HS-27A (cell line): ENCODE measurements around the gene CLASRP.
"Not testable (repeated sequence)": the region's sequence is repeated elsewhere in the genome, so short reads cannot be mapped to it uniquely, and the experiment has no call there.

ENCODE experiments used
- DNase-seq: peaks from one replicate; pipeline ENCODE4 v3.0.0-alpha.2; 2012; ENCODE audit warnings: low read depth, missing footprints

The CLASRP gene

DNA sequence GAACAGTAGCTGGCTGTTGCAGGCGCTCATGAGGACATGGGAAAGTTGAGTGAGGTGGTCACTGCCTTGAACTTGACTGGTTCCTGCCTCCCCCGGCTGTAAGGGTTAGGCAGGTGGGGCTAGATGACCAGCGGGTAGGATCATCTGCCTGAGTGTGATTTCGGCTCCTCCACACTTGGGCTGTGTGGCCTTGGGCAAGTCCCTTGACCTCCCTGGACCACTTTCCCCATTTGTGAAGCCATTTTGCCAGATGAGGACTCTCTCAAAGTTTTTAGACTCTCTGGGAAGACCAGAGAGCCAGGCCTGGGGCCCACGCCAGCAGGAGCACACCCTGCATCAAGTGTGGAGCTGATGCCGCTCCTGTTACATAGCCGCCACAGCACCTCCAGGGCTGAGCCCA, 63.6 kb downstream of the CLASRP start:
- DNase-seq: no peak

DNA sequence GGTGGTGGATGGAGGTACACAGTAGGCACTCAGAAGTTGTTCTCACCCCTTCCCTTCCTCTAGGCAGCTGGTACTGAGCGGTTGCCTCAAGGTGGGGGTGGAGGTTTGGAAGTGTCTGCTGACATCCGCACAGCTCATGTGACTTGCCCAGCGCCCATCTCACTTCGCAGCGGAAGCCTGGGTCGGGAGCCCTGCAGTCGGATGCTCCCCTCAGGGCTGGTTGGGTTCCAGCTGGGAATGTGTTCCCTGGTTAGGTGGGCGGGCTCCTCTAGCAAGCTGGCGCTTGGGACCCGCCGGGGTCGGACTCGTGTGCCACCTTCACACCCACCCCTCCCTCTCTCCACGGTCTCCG, 64.3 kb downstream of the CLASRP start:
- DNase-seq: no peak

DNA sequence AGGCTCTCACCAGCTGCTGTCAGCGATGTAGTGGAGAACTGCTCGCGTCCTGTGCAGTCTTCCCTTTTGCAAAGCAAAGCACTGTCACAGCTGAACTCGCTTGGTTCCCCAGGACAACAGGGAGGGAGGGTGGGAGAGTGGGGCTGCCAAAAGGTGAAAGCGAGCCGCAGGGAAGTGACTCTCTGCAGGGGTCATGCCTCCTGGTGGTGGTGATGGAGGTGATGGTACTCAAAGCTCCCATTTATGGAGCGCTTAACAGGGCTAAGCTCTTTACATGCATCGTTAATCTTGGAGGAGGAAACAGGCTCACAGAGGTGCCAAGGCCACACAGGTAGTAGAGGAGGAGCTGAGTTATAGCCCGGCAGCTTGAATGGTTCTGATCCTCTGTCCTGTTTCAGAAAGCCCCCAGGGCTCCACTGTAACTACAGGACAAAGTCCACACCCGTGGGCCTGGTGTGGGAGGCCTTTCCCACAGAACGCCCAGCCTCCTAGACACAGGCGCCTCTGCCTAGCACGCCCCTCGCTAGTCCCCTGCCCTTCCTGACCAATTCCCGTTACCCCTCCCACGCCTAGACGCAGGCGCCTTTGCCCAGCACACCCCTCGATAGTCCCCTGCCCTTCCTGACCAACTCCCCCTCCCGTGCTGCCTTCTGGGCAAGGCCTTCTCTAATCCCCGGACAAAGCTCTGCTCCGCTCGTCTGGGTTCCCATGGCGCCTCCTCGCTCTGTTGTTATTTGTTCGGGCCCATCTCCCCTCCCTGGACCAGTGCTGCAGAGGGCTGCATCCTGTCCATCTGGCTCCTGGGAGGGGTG, 64.9 kb downstream of the CLASRP start:
- DNase-seq: no peak

DNA sequence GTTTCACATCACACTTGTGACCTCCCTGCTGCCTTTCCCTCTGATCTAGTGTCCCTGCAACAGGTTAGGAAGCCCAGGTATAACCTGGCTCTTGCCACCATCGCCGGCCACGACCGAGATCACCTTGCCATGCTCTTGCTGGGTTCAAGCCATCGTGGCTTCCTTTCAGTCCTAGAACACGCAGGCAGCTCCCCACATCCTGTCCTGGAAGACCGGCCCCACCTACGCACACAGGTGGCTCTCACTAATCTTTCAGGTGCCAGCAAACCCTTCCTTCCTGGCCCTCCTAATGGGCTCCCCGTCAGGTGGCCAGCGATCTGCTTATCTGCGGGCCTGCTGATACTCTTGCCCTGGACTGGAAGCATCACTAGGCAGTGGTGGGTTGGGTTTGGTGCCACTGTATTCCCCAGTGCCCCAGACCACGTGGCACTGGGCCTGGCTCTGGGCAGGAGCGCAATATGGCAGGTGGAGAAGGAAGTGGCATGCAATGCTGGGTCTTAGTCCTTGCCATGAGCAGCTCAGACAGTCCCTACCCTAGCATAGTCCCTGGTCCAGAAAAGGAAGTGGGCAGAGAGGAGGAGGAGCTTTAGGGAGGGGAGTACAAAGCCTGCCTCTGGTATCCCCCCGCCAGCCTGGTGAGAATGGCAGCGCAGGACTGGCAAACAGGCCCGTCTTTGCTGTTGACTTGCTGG, 66.0 kb downstream of the CLASRP start:
- DNase-seq: no peak

DNA sequence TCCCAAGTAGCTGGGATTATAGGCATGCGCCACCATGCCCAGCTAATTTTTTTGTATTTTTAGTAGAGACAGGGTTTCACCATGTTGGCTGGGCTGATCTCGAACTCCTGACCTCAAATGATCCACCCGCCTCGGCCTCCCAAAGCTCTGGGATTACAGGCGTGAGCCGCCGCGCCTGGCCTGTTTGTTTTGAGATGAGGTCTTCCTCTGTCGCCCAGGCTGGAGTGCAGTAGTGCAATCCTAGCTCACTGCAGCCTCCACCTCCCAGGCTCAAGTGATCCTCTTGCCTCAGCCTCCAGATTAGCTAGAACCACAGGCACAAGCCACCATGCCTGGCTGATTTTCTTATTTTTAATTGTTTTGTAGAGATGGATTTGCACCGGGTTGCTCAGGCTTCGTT, 67.5 kb downstream of the CLASRP start:
- DNase-seq: not testable (repeated sequence)

DNA sequence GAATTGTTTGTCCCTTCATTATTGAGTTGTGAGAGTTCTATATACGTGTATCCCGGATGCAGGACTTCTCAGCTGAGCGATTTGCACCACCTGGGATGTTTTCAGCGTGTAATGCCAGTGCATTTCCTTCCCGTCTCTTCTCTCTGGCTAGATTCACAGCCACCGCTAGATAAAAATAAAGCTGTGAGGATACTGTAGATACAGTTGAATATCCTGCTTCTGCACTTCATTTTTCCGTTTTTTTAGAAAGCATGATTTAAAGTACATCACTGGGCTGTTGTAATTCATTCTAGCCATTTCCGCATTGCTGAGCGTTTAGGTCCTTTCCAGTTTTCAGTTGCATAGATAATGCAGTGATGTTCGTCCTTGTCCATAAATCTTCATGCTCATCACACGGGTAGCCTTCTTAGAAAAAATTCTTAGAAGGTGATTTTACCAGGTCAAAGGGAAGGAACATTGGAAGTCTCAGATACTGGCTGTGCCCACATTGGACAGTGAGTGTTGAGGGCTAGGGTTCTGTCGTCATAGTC, 68.8 kb downstream of the CLASRP start:
- no peak for DNase-seq

DNA sequence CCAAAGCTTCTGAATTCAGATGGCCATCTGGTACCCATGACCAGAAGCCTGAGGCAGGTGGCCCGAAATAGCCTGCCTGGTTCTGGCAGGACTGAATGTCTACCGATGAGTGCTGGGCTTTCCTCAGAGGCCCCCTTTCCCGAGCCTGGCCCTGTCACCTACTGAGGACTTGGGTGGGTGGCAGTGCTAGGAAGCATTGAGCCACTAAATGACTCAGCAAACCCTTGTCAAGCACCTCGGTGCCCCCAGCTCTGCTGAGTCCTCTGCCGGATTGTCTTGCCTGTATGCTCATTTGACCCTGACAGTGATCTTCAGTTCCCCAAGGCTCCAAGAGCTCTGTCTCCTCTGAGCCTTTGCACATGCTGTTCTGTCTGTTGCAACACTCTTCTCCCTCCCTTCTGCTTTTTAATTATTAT, 72.0 kb downstream of the CLASRP start:
- no peak for DNase-seq

DNA sequence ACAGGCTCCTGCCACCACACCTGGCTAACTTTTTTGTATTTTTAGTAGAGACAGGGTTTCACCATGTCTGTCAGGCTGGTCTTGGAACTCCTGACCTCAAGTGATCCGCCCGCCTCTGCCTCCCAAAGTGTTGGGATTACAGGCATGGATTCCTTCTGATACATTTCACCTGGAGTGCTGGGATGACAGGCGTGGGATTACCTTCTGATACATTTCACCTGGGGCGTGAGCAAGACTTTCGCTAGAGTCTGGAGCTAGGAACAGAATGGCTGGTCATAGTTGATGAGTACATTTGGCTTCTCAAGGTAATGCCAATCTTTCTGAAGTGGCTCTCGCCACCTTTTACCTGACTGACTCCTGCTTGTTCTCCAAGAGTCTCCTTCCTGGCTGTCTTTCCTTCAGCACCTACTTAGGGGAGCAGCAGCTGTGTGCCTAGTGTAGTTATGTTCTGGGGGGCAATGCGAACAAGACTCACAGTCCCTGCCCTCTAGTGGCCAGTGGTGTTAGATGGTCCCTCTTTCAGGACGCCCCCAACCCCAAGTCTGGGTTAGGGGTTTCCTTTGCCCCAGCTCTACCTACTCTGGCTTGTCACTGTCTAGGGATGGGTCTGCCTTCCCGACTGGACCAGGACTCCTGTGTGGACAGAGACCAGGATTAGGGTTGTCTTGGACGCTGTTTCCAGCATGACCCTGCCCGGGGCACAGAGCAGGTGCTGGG, 73.4 kb downstream of the CLASRP start:
- no peak for DNase-seq

DNA sequence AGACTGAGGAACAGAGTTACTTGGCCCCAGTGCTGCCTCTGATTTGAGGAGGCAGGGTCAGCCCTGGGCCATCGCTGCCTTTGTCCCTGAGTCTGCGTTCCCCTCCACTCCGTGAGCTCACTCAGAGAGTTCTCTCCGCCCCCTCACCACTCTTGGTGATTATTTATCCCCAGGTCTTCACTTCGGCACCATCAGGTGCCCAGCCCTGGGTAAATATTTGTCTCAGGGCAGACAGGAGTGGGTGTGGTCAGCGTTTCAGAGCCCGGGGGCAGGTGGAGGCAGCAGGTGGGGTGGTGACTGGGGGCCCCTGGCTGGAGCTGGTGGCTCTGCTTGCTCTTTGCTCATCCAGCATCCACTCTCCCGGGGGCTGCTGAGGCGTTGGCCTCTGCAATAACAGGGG, 74.8 kb downstream of the CLASRP start:
- no peak for DNase-seq

DNA sequence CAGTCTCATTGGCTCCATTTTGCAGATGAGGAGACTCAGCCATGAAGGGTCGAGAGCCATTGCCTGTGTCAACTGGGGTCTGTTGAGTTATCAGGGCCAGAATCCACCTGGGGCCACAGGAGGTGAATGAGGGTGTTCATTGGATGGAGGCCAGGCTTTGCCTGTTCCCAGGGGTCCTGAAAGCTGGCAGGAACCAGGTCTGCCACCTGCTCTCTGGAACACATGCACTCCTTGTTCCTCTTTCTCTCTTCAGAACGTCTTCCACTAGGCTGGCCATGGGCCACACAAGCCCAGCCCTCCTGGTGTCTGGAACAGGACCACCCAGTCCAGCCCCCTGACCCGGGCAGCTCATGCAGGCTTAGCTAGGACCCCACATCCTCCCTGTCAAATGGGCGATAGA, 75.3 kb downstream of the CLASRP start:
- no peak for DNase-seq

DNA sequence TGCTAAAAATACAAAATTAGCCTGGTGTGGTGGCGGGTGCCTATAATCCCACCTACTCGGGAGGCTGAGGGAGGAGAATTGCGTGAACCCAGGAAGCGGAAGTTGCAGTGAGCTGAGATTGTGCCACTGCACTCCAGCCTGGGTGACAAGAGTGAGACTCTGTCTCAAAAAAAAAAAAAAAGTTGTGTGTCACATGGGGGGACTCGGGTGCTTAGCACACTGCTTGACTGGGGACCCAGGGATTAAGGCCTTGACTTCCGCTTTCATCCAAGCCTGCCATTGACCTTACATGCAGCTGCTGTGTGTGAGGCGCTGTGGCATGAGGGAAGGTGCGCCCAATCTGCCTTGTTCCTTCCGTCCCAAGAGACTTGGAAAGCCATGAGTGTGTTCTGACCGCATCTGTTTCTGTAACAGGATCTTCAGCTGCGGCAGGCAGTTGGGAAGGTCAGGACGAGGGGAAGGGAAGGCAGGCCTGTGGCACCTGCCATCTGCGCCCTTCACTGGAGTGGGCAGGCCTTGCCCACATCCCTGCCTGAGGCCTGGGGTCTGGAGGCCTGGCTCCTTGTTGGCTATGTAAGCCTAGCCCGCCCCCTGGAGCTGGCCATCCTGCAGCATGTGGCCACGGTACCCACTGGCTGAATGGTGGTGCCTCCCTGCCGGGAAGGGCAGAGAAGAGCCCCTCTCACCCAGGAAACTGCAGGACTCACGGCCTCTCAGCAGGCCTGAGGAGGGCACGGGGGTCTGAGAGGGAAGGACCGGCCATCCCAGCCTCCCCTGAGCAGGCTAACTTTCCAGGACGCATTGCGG, 77.2 kb downstream of the CLASRP start:
- no peak for DNase-seq

DNA sequence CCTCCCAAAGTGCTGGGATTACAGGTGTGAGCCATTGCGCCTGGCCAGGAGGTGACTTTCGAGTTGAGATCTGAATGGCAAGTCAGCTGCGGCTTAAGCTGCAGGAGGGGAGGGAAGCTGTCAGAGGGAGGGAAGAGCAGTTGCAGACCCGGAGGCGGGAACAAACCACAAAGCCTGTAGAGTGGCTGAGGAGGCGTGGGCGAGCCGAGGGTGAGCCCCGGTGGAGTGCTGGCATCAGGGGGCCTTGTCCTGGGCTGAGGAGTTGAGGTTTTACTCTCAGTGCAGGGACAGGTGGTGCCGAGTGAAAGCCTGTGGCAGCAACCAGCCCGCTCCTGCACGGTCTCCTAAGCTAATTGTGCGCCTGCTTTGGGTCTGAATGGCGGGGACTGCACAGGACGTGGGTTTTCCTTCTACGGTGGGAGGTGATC, 78.3 kb downstream of the CLASRP start:
- no peak for DNase-seq

DNA sequence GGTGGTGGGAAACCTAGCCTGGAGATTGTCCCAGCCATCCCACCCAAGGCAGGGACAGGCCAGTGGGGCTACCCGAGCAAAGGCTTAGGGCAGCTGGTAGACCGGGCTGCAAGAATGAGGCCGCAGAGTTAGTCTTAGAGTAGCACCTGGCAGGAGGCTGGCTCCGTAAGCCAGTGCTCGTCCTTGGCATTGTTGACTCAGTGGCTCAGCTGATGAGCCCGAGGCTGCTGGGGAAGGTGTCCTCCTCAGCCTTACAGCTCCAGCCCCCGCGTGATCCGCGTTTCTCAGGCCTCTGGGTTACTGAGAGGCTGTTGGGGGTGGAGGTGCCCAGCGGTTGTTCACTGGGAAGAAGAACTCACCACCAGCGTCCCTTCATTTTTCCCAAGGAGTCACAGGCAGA, 78.8 kb downstream of the CLASRP start:
- no peak for DNase-seq

DNA sequence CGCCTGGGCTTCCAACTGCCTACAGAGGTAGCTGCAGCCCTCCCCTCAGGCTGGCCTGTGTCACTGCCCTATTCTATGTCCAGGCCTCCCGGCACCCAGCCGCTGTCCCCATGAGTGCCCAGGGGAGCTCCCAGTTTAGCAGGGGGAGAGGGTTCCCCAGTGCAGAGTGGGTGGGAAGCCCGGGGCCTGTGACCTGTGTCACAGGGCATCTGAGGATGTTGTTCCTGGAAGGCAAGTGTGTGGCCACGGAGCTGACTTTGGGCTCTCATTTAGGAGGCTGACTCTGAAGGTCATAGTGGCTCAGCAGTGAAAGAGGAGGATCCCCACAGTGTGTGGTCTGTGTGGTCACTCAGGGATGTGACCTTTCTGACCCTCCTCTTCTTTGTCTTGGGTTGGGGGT, 79.3 kb downstream of the CLASRP start:
- DNase-seq: no peak

DNA sequence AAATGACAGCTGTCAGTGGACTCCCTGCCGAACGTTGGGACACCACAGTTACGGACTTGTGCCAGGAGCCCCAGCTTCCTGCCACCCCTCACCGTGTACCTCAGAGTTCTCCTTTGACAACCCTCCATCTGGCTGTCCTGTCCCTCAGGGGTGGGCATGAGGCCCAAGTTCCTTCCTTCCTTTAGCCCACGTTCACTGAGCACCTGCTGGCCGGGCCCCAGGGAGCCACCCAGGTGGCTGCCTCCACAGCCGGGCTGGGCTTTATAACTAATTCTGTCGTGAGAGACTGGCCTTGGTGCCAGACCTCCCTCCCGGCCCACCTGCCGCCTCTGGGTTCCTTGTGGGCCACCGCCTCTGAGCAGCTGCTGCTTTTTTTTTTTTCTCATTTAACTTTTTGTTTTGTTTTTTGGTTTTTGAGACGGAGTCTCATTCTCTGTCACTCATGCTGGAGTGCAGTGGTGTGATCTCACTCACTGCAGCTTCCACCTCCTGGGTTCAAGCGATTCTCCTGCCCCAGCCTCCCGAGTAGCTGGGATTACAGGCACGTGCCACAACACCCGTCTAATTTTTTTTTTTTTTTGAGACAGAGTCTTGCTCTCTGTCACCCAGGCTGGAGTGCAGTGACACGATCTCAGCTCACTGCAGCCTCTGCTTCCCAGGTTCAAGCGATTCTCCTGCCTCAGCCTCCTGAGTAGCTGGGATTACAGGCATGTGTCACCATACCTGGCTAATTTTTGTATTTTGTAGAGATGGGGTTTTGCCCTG, 79.9 kb downstream of the CLASRP start:
- DNase-seq: not testable (repeated sequence)

DNA sequence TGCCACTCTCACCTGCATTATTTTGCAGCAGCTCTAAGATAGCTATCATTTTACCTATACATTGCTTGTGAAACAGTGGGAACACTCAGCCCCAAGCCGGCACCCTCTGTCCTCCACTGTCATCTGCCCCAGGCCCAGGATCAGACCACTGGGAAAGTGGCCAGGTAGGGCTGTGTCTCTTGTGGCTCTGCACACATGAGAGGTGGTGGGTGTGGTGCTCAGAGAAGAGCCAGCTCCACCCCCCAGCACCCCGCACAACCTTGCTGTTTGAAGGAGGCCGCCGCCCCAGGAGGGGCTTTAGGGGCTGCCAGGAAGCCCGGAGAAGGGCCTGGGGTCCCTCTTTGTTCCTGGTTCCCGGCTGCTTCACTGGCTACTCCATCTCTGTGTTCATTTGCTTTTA, 80.7 kb downstream of the CLASRP start:
- no peak for DNase-seq
